Ascending aorta (tissue), 2 donors: ENCODE data around the gene PLEKHM1. TPM values are rescaled to one million over a fixed set of nuclear protein-coding genes. Genes with fewer than 3 reads are reported as not detected.

Experiments used
- DNase-seq, 2 donors: peaks; one replicate each; pipeline ENCODE4 v3.0.0-alpha.2; 2019; ENCODE audit warnings: low spot score in 2 of 2
- H3K27ac ChIP-seq, 2 donors: fragments of 200-600 bp; sonication (generic); one replicate each; pipeline ENCODE4 v1.5.1; 2016 to 2017; ENCODE audit warnings: mild to moderate bottlenecking in 1 of 2
- H3K27me3 ChIP-seq: fragments of 200-600 bp; sonication (generic); one replicate; pipeline ENCODE4 v1.5.1; 2017
- H3K36me3 ChIP-seq, 2 donors: fragments of 200-600 bp; sonication (generic); one replicate each; pipeline ENCODE4 v1.5.1; 2016
- H3K4me1 ChIP-seq, 2 donors: fragments of 200-600 bp; sonication (generic); one replicate each; pipeline ENCODE4 v1.5.1; 2016 to 2017; ENCODE audit warnings: mild to moderate bottlenecking in 1 of 2
- H3K4me3 ChIP-seq, 2 donors: fragments of 200-600 bp; sonication (generic); one replicate each; pipeline ENCODE4 v1.5.1; 2016 to 2017; ENCODE audit warnings: mild to moderate bottlenecking in 1 of 2
- H3K9me3 ChIP-seq, 2 donors: fragments of 200-600 bp; sonication (generic); one replicate each; pipeline ENCODE4 v1.5.1; 2016
- intact Hi-C: fragments of 100-400 bp; cut with DNase I; formaldehyde crosslinking; loops from one replicate; pipeline ENCODE4 v1.15.1; 2023
- total RNA-seq: library from RNA; depleted of rRNA; stranded (reverse); fragments of >200 nt; gene quantifications from one replicate; pipeline ENCODE4 v1.1.0, GENCODE V29; 2016
- TF ChIP-seq, protein P1 (sequence below), 3 experiments: fragments of 200-600 bp in 2 of 3; fragments of 450-650 bp in 1 of 3; sonication (generic) in 2 of 3; IDR thresholded peaks; one replicate each; pipeline ENCODE4 v1.5.1; 2016 to 2019; ENCODE audit warnings: antibody characterized with exemption in 3 of 3, mild to moderate bottlenecking in 1 of 3, moderate library complexity in 1 of 3

The PLEKHM1 gene
- total RNA-seq, 1 donor from 2014 or later = 30.2 TPM

DNA sequence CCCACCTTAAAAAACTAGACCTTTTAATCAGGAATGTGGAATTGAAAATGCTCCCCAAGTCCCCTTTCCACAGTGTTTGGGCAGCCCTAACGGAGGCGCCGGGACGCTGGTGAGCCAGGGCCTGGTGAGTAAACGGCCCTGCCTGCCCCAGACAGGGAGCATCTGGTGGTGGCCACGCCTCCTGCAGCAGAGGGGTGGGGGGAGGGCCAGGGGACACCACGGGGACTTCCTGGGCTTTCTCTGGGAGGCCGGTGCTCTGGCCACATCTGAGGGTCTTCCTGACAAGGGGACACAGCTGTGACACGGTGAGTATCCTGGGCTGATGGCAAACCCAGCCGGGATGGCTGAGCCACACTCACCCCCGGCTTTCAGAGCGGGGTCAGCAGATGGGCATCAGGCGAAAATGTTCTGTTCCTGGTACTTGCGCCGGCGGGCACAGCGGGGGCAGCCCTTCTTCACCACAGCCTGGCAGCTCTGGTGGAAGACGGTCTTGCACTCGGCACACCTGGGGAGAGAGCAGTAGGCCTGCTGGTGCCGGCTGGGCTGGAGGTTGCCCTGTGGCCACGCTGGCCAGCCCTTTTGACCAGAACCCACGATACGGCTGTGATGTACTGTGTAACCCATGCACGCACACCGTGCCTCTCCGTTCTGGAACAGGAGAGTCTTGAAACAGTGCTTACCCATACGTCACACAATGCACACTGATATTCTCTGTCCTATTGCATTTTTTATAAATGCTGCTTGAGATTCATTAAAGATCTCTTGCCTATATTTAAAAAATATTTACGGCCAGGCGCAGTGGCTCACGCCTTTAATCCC is 52.8 kb downstream of the PLEKHM1 start:
- H3K36me3 ChIP-seq = peaks cover 46 to 49% of the 10 kb centered on the region in 2 donors
- H3K27me3 ChIP-seq = peaks cover 3% of the 10 kb centered on the region
- TF ChIP-seq, protein P1, sequence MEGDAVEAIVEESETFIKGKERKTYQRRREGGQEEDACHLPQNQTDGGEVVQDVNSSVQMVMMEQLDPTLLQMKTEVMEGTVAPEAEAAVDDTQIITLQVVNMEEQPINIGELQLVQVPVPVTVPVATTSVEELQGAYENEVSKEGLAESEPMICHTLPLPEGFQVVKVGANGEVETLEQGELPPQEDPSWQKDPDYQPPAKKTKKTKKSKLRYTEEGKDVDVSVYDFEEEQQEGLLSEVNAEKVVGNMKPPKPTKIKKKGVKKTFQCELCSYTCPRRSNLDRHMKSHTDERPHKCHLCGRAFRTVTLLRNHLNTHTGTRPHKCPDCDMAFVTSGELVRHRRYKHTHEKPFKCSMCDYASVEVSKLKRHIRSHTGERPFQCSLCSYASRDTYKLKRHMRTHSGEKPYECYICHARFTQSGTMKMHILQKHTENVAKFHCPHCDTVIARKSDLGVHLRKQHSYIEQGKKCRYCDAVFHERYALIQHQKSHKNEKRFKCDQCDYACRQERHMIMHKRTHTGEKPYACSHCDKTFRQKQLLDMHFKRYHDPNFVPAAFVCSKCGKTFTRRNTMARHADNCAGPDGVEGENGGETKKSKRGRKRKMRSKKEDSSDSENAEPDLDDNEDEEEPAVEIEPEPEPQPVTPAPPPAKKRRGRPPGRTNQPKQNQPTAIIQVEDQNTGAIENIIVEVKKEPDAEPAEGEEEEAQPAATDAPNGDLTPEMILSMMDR (IDR thresholded peaks at IDR 0.05) = no peak
- no peak overlapping the region for H3K27ac ChIP-seq
- peaks cover 0 to 2% of the 10 kb centered on the region in 2 donors for H3K4me1 ChIP-seq
- no peak for DNase-seq
- H3K4me3 ChIP-seq = no peak overlapping the region
- intact Hi-C loops = no loop called here
- H3K9me3 ChIP-seq = no peaks in the 10 kb centered on the region

DNA sequence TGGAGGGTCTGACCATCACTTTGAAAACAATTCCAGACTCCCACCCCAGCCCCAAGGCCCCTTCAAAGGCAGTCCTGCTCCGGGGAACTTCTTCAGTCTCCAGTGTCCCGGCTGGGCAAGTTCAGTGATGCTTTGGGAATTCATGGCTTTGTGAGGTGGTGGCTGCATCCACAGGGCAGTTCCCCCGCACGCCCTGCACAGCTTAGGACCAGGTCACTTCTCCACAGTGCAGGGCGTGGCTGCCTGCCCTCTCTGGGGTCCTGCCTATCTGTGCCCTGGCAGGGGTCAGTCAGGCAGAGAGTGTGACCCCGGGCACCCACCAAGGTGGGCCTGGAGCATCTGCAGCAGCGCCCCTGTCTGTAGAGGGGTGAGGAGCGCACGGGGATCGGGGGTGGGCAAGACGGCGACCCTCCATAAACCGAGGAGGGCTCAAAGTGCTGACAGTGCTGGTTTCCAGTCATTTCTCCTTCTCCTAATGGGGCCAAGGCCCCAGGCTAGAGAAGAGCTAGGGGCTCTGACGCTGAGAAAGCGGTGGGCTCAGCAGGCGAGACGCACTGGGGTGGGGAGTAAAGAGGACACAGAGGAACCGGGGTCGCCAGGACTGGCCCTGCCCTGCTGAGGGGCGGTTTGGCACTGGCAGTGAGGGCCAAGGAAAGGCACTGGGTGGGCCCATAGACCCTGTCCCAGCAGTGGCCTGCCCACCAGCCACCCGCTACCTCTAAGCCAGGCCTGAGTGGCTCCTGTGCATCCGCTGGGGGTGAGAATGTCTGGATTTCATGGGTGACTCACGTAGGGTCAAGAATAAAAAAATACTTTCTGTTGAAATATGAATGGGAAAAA is 53.7 kb downstream of the PLEKHM1 start:
- Histone ChIP-seq H3K27me3 (peaks cover 3% of the 10 kb centered on the region), H3K4me3 (no peak overlapping the region), H3K4me1 (peaks cover 2 to 4% of the 10 kb centered on the region in 2 donors), H3K36me3 (peaks cover 46 to 49% of the 10 kb centered on the region in 2 donors), H3K27ac (no peak overlapping the region), H3K9me3 (no peaks in the 10 kb centered on the region)
- DNase-seq = no peak
- intact Hi-C loops = no loop called here
- TF ChIP-seq, protein P1 (IDR thresholded peaks at IDR 0.05) = no peak

DNA sequence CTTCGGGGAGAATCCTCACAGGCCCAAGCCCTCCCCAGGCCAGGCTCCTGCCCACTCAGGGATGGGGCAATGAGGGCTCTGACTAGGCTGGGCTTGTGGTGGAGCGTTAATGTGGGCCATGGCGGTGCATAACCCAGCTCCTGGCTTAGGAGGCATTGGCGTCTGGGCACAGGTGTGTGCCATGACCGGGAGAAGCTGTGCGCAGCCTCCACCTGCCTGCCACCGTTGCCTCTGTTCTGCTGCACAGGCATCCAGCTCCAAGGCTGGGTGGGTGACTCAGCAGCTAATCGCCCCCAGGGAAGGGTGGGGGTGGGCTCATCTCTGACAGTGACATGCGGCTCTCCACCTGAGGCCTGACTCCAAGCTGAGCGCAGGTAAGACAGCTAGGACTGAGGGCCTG is 54.4 kb downstream of the PLEKHM1 start:
- intact Hi-C loops = no loop called here
- peaks cover 46 to 49% of the 10 kb centered on the region in 2 donors for H3K36me3 ChIP-seq
- no peak overlapping the region for H3K27ac ChIP-seq

DNA sequence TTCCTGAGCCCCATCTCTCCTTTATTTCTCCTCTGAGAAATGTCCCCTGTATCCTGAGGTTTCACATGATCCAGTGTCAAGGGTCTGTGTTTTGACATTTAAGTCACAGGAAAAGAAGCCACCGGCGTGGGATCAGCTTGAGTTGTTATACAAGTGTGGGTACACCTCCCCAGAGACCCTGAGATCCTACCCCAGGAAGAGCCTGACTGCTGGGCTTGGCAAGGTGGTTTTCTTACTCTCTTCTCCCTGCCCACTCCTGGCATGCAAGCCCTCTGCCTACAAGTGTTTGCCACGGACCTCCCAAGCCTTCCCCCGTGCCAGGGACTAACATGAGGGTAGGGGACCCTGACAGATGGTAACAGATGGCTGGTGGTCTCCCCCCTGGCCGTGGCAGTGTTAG is 55.0 kb downstream of the PLEKHM1 start:
- H3K27me3 ChIP-seq = peaks cover 5% of the 10 kb centered on the region
- TF ChIP-seq, protein P1 (IDR thresholded peaks at IDR 0.05) = no peak
- intact Hi-C loops = no loop called here
- no peak overlapping the region for H3K4me3 ChIP-seq
- no peak for DNase-seq
- no peak overlapping the region for H3K27ac ChIP-seq
- no peaks in the 10 kb centered on the region for H3K9me3 ChIP-seq
- peaks cover 10 to 12% of the 10 kb centered on the region in 2 donors for H3K4me1 ChIP-seq
- H3K36me3 ChIP-seq = peaks cover 46 to 49% of the 10 kb centered on the region in 2 donors

More for the DNA sequence above, 54.4 kb downstream of the PLEKHM1 start:
- no peak for DNase-seq
- TF ChIP-seq, protein P1 (IDR thresholded peaks at IDR 0.05) = no peak
- Histone ChIP-seq H3K9me3 (no peaks in the 10 kb centered on the region), H3K4me3 (no peak overlapping the region), H3K27me3 (peaks cover 3% of the 10 kb centered on the region), H3K4me1 (peaks cover 6 to 8% of the 10 kb centered on the region in 2 donors)

DNA sequence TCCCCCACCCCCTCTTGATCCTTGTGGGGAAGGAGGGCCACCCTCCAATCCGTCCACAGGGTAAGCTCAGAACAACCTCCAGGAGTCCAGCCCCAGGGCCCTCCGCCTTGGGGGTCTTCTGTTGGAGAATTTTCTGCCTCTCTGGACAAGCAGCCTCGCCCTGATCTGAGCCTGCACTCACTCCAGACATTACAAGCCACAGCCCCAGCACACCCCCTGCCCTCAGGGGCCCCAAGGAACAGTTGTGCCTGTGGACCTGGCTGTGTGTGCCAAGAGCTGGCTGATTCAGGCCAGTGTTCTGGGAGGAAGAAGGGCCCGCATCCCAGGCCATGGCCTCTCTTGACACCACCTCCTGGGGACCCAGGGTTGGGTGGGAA is 57.4 kb downstream of the PLEKHM1 start:
- no peak overlapping the region for H3K27ac ChIP-seq
- H3K4me1 ChIP-seq = peaks cover 17 to 25% of the 10 kb centered on the region in 2 donors
- intact Hi-C loops = no loop called here
- H3K9me3 ChIP-seq = no peaks in the 10 kb centered on the region
- peak overlapping the region in 1 of 2 donors; percentile 59 for H3K4me3 ChIP-seq
- peaks cover 27 to 28% of the 10 kb centered on the region in 2 donors for H3K36me3 ChIP-seq
- H3K27me3 ChIP-seq = peaks cover 11% of the 10 kb centered on the region
- no peak for DNase-seq
- TF ChIP-seq, protein P1 (IDR thresholded peaks at IDR 0.05) = no peak
